ENCODE data around the gene CUX1.

DNA sequence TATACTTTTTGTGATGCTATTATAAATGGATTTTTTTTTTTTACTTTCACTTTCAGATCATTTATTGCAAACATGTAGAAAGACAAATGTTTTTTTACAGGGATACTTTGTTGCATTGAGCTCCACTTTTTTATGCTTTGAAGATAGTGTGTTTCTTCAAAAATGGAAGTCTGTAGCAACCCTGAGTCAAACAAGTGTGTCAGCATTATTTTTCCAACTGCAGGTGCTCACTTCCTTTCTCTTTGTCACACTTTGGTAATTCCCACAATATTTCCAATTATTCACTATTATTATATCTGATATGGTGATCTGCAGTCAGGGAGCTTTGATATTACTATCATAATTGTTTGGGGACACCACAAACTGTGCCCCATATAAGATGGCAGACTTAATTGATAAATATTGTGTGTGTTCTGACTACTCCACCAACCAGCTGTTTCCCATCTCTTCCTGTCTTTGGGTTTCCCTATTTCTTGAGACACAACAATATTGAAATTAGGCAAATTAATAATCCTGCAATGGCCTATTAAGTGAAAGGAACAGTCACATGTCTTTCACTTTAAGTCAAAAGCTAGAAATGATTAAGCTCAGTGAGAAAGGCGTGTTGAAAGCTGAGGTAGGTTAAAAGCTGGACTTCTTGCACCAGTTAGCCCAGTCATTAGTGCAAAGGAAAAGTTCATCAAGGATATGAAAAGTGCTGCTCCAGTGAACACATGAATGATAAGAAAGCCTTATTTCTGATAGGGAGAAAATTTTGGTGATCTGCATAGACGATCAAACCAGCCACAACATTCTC lies 238.0 kb downstream of the CUX1 start:
- TF ChIP-seq, protein P1, sequence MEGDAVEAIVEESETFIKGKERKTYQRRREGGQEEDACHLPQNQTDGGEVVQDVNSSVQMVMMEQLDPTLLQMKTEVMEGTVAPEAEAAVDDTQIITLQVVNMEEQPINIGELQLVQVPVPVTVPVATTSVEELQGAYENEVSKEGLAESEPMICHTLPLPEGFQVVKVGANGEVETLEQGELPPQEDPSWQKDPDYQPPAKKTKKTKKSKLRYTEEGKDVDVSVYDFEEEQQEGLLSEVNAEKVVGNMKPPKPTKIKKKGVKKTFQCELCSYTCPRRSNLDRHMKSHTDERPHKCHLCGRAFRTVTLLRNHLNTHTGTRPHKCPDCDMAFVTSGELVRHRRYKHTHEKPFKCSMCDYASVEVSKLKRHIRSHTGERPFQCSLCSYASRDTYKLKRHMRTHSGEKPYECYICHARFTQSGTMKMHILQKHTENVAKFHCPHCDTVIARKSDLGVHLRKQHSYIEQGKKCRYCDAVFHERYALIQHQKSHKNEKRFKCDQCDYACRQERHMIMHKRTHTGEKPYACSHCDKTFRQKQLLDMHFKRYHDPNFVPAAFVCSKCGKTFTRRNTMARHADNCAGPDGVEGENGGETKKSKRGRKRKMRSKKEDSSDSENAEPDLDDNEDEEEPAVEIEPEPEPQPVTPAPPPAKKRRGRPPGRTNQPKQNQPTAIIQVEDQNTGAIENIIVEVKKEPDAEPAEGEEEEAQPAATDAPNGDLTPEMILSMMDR (IDR thresholded peaks at IDR 0.05; ENCODE audit: insufficient read depth, low read length) = no peak
- TF ChIP-seq GABPA (IDR thresholded peaks at IDR 0.05; ENCODE audit: low read depth) (no peak), POLR2AphosphoS5 (IDR thresholded peaks at IDR 0.05; ENCODE audit: low read depth) (no peak), SPI1 (IDR thresholded peaks at IDR 0.05; ENCODE audit: borderline replicate concordance, low read depth) (no peak)
- TF ChIP-seq, protein P2, sequence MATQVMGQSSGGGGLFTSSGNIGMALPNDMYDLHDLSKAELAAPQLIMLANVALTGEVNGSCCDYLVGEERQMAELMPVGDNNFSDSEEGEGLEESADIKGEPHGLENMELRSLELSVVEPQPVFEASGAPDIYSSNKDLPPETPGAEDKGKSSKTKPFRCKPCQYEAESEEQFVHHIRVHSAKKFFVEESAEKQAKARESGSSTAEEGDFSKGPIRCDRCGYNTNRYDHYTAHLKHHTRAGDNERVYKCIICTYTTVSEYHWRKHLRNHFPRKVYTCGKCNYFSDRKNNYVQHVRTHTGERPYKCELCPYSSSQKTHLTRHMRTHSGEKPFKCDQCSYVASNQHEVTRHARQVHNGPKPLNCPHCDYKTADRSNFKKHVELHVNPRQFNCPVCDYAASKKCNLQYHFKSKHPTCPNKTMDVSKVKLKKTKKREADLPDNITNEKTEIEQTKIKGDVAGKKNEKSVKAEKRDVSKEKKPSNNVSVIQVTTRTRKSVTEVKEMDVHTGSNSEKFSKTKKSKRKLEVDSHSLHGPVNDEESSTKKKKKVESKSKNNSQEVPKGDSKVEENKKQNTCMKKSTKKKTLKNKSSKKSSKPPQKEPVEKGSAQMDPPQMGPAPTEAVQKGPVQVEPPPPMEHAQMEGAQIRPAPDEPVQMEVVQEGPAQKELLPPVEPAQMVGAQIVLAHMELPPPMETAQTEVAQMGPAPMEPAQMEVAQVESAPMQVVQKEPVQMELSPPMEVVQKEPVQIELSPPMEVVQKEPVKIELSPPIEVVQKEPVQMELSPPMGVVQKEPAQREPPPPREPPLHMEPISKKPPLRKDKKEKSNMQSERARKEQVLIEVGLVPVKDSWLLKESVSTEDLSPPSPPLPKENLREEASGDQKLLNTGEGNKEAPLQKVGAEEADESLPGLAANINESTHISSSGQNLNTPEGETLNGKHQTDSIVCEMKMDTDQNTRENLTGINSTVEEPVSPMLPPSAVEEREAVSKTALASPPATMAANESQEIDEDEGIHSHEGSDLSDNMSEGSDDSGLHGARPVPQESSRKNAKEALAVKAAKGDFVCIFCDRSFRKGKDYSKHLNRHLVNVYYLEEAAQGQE (IDR thresholded peaks at IDR 0.05; ENCODE audit: insufficient replicate concordance, low read depth) = no peak

Data from HL-60 (cell line).